Subcutaneous adipose tissue (tissue), 4 donors: ENCODE measurements around the gene ELOVL2. TPM values are rescaled to one million over a fixed set of nuclear protein-coding genes. Genes with fewer than 3 reads are reported as not detected.

Experiments
- total RNA-seq, 4 donors: library from RNA; depleted of rRNA; stranded (reverse); fragments of >200 nt; gene quantifications; one replicate each; pipeline ENCODE4 v1.1.0, GENCODE V29; 2016
- TF ChIP-seq, protein P1 (sequence below): fragments of 450-650 bp; IDR thresholded peaks from one replicate; pipeline ENCODE4 v1.5.1; 2016; ENCODE audit warnings: low read depth, mild to moderate bottlenecking, control low read depth, antibody characterized with exemption, moderate library complexity

ELOVL2 gene, protein sequence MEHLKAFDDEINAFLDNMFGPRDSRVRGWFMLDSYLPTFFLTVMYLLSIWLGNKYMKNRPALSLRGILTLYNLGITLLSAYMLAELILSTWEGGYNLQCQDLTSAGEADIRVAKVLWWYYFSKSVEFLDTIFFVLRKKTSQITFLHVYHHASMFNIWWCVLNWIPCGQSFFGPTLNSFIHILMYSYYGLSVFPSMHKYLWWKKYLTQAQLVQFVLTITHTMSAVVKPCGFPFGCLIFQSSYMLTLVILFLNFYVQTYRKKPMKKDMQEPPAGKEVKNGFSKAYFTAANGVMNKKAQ
- total RNA-seq: 1 to 10 TPM in 1 of 4 donors, under 1 TPM in 2, not detected in 1; 0.19 to 1.6 (median 0.44) TPM

GRCh38 chr6:11043961-11044711, at the start of gene ELOVL2:
Gene ELOVL2, minus strand, starts transcription at chr6:11044305. Its CDS starts 75 bp downstream, at chr6:11044230.
- TF ChIP-seq, protein P1, sequence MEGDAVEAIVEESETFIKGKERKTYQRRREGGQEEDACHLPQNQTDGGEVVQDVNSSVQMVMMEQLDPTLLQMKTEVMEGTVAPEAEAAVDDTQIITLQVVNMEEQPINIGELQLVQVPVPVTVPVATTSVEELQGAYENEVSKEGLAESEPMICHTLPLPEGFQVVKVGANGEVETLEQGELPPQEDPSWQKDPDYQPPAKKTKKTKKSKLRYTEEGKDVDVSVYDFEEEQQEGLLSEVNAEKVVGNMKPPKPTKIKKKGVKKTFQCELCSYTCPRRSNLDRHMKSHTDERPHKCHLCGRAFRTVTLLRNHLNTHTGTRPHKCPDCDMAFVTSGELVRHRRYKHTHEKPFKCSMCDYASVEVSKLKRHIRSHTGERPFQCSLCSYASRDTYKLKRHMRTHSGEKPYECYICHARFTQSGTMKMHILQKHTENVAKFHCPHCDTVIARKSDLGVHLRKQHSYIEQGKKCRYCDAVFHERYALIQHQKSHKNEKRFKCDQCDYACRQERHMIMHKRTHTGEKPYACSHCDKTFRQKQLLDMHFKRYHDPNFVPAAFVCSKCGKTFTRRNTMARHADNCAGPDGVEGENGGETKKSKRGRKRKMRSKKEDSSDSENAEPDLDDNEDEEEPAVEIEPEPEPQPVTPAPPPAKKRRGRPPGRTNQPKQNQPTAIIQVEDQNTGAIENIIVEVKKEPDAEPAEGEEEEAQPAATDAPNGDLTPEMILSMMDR: no peak

DNA sequence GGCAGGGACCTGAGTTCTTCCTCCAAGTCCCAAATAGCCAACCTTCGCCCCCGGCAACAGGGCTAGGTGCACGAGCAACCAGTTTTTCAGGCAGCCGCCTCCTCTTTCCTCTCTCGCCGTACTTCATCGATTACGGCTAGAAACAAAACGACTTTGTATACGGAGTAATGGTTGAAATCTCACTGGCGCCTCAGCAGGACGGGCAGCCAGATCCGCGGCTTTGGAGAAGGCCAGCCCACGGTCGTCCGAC, 49.2 kb upstream of the ELOVL2 start:
- TF ChIP-seq, protein P1: no peak

DNA sequence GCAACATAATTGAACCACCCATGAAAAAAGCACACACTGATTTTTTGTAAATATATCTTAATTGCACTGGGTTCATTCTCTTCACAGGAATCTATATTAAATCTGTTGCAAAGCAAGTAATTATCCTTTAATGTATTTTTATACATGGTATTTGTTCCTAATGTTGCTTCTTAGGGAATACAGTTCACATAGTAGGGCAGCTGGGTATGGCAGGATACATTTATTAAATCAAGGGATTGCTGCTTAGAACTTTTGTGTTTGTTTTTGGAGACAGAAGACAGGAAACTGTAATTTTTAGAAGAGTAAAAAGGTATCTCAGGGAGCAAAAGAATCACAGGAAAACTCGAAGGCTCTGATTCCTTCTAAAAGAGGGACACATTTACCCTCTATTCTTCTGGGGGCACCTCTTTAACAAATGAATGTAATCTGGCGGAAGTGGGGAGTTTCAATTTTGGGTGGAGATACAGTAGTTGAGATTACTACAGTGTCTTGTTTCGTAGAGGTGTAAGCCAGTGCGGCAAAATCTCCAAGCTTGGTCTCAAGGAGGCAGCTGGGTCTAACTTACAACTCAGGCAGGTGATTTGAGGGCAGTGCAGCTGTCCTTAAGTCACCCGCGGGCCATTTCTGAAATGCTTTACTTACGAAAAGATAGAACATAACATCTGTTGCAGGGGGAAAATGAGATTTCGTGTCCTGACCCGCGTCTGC, 48.7 kb upstream of the ELOVL2 start:
- TF ChIP-seq, protein P1: no peak

- TF ChIP-seq, protein P1: no peak
These were observed 45.6 kb upstream of the ELOVL2 start for GRCh38 chr6:11089695-11090094.

DNA sequence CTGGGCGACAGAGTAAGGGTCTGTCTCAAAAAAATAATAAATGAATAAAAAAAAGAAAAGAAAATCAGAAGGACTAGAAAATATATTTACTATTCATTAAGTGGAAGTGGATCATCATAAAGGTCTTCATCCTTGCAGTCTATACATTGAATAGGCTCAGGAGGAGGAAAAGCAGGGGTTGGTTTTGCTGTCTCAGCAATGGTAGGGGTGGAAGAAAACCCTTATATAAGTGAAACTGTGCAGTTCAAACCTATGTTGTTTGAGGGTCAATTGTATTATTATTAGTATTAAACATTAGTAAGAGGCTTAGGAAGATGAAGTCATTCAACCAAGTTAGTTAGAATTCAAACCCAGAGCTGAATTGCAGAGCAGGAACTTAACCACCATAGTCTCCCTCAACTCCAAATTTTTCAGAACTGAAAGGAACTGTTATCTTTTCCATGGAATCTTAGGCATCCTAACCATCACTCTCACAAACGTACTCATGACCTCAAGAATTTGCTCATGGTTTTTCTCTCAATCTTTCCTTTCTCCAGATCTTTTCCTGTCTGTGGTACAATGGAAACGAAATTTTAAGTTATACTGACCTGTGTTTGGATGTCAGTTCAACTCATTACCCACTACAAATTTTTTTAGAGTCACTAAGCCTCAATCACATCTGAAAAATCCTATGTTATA, 41.8 kb upstream of the ELOVL2 start:
- TF ChIP-seq, protein P1: no peak

- TF ChIP-seq, protein P1: no peak
These were observed 39.9 kb upstream of the ELOVL2 start for GRCh38 chr6:11083956-11084355.

DNA sequence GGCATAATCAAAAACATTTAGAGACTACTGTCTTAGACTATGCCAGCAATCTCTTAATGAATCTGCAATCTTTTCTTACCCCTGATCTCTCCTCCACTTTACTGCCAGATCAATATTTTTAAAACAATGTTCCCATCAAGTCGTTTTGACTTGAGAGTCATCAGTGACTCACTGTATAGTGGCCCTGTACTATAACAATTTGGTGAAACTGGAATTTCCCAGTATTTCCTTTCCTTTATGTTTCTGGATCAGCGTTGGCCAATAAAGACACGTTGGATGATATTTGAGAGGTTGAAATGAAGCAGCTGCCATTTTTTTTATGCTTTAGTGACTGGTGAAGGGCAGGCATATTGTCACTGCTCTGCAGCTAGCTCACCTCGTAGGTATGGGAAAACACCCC, 39.4 kb upstream of the ELOVL2 start:
- TF ChIP-seq, protein P1: no peak
